ENCODE results near the gene ATF7. TPM values are rescaled to one million over a fixed set of nuclear protein-coding genes. Genes with fewer than 3 reads are reported as not detected.

The ATF7 gene
- total and polyA plus RNA-seq, 2 of the 13 experiments (the other 11 are each of a cell fraction or from before 2014, with no cell fraction given) = 9.6 to 16.2 TPM

- TF ChIP-seq ATF2 (CRISPR knock-in tag; IDR thresholded peaks at IDR 0.05) (no peak), ZNF446 (CRISPR knock-in tag; IDR thresholded peaks at IDR 0.05) (no peak), RAD21 (CRISPR knock-in tag; IDR thresholded peaks at IDR 0.05) (no peak), ERF (CRISPR knock-in tag; IDR thresholded peaks at IDR 0.05) (no peak; the same call in 1 of the 2 replicates), FOXP1 (IDR thresholded peaks at IDR 0.05) (no peak), FOXP1 (CRISPR knock-in tag; IDR thresholded peaks at IDR 0.05) (peak; percentile 24; the same call in 1 of the 2 replicates), ZFX (CRISPR knock-in tag; IDR thresholded peaks at IDR 0.05; ENCODE audit: low read depth) (peak; percentile 30; the same call in 1 of the 2 replicates), CENPBD1 (CRISPR knock-in tag; IDR thresholded peaks at IDR 0.05; ENCODE audit: borderline replicate concordance, low read depth) (no peak), CTCF (CRISPR knock-in tag; IDR thresholded peaks at IDR 0.05) (peak; percentile 18; the same call in 1 of the 2 replicates), ZEB1 (IDR thresholded peaks at IDR 0.05; ENCODE audit: insufficient replicate concordance, low read depth) (no peak), FOXA3 (CRISPR knock-in tag; IDR thresholded peaks at IDR 0.05) (peak; percentile 93), MBD4 (IDR thresholded peaks at IDR 0.05; ENCODE audit: borderline replicate concordance, low read length) (no peak), TARDBP (CRISPR knock-in tag; IDR thresholded peaks at IDR 0.05) (no peak), ZNF768 (CRISPR knock-in tag; IDR thresholded peaks at IDR 0.05) (no peak)
- TF ChIP-seq, protein P1, sequence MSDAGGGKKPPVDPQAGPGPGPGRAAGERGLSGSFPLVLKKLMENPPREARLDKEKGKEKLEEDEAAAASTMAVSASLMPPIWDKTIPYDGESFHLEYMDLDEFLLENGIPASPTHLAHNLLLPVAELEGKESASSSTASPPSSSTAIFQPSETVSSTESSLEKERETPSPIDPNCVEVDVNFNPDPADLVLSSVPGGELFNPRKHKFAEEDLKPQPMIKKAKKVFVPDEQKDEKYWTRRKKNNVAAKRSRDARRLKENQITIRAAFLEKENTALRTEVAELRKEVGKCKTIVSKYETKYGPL (CRISPR knock-in tag; IDR thresholded peaks at IDR 0.05) = no peak
- TF ChIP-seq, protein P2, sequence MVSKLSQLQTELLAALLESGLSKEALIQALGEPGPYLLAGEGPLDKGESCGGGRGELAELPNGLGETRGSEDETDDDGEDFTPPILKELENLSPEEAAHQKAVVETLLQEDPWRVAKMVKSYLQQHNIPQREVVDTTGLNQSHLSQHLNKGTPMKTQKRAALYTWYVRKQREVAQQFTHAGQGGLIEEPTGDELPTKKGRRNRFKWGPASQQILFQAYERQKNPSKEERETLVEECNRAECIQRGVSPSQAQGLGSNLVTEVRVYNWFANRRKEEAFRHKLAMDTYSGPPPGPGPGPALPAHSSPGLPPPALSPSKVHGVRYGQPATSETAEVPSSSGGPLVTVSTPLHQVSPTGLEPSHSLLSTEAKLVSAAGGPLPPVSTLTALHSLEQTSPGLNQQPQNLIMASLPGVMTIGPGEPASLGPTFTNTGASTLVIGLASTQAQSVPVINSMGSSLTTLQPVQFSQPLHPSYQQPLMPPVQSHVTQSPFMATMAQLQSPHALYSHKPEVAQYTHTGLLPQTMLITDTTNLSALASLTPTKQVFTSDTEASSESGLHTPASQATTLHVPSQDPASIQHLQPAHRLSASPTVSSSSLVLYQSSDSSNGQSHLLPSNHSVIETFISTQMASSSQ (IDR thresholded peaks at IDR 0.05; ENCODE audit: low read depth) = peak; percentile 61
- TF ChIP-seq, protein P2 (CRISPR knock-in tag; IDR thresholded peaks at IDR 0.05; ENCODE audit: borderline replicate concordance) = peak; percentile 15; the same call in 1 of the 2 replicates
- TF ChIP-seq, protein P3, sequence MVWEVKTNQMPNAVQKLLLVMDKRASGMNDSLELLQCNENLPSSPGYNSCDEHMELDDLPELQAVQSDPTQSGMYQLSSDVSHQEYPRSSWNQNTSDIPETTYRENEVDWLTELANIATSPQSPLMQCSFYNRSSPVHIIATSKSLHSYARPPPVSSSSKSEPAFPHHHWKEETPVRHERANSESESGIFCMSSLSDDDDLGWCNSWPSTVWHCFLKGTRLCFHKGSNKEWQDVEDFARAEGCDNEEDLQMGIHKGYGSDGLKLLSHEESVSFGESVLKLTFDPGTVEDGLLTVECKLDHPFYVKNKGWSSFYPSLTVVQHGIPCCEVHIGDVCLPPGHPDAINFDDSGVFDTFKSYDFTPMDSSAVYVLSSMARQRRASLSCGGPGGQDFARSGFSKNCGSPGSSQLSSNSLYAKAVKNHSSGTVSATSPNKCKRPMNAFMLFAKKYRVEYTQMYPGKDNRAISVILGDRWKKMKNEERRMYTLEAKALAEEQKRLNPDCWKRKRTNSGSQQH (CRISPR knock-in tag; IDR thresholded peaks at IDR 0.05; ENCODE audit: low read depth) = 0 out of 2 replicates have a peak, but pooled peaks have one; percentile 26
- TF ChIP-seq, protein P4, sequence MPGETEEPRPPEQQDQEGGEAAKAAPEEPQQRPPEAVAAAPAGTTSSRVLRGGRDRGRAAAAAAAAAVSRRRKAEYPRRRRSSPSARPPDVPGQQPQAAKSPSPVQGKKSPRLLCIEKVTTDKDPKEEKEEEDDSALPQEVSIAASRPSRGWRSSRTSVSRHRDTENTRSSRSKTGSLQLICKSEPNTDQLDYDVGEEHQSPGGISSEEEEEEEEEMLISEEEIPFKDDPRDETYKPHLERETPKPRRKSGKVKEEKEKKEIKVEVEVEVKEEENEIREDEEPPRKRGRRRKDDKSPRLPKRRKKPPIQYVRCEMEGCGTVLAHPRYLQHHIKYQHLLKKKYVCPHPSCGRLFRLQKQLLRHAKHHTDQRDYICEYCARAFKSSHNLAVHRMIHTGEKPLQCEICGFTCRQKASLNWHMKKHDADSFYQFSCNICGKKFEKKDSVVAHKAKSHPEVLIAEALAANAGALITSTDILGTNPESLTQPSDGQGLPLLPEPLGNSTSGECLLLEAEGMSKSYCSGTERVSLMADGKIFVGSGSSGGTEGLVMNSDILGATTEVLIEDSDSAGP (CRISPR knock-in tag; IDR thresholded peaks at IDR 0.05; ENCODE audit: borderline replicate concordance) = no peak
Measured at GRCh38 chr12:53659011-53659551, 32.9 kb upstream of the ATF7 start (continued).

All from HepG2 (cell line).